RPMI8226 (cell line): Measurements from ENCODE around the gene SMPD3.
A peak's percentile ranks its signal among the peaks of the same experiment; 100 is the strongest.

ENCODE experiments used
- DNase-seq: peaks from one replicate; pipeline ENCODE4 v3.0.0-alpha.2; 2015

SMPD3 gene

DNA sequence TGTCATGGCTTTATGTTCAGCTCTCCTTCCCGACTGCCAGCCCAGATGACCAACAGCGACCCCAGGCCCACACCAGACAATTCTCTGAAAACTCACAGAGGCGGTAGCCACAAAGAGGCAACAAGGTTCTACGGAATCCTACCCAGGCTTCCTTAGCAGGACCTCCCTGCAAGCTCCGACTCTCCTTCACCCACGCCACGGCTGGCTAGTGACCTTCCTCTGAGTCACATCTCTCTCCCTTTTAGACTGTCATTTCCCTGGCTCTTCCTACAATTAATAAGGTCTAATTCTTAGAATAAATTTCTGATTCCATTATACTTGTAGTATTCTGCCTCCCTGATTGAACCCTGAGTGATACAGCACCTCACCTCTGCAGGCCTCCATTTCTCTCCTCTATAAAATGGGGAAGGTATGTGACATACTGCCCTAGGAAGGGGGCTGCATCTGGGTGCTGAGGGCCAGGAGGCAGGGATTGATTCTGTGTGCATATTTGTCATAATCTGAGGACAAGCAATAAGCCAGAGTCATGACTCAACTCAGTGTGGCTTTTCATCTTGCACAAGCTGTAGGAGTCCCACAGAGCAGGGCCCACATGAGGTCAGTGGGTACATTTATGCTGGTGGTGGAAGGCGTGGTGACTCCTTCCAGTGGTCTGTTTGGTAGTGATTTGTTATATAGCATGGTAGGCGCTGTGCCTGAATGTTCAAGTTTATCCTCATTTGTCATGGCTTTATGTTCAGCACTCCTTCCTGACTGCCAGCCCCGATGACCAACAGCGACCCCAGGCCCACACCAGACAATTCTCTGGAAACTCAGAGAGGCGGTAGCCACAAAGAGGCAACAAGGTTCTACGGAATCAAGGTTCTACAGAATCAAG, 46.2 kb downstream of the SMPD3 start:
- no peak for DNase-seq

DNA sequence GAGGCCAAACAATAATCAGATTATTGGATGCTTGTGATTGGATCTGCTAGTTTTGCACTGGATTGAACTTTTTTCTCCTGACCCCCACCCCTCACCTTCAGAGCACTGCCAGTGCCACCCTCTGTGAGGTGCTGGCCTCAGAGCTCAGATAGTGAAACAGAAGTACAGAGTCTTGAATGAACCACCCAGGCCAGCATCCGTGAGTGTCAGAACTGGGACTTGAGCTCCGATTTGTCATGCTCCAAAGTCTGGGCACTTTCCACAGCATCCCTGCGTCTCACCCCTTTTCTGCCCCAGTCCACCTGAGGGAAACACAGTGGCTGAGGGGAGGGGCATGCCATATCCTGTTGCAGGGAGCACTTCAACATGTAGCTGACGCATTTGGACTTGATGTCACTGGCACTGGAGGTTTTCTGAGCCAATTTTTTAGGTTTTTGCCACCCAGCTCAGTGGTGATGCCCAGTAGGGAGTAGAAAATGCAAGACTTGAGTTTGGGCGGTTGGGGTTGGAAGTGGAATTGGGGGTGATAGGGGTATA, 47.3 kb downstream of the SMPD3 start:
- DNase-seq = no peak

DNA sequence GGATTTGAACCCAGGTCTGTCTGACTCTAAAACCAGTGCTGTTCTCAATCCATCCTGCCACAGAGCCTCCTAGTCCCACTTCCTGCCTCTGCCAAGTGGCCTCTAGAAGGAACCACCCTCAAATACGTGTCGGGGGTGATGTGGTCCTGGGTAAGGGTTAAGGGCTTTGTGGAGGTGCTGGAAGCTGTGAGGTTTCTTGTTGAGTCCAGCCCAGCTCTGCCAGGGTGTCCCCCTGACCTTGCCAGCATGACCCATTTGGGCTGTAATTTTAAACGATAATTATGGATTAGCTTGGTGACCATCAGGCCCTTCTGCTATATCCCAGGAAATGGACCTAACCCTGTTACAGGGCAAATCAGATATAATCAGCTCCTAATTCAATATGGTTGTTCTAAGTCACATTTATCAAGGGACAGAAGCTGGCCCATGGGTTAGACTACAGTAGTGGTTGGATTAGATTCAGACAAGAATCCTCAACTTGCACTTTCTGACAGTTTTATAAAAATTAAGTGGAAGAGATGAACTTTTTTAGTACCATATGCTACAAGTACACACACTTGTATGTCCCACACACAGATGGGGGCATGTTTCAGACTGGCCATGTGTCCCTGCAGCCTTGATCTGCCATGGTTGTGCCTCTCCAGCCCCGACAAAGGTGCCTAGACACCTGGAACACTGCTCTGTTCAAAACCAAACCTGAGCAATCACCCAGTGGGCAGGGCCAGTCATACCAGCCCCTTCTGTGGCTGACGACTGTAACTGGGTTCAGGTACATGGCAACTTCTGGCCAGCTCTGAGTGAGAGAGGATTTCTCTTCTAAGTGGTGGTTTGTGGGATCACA, 48.0 kb downstream of the SMPD3 start:
- DNase-seq = no peak

DNA sequence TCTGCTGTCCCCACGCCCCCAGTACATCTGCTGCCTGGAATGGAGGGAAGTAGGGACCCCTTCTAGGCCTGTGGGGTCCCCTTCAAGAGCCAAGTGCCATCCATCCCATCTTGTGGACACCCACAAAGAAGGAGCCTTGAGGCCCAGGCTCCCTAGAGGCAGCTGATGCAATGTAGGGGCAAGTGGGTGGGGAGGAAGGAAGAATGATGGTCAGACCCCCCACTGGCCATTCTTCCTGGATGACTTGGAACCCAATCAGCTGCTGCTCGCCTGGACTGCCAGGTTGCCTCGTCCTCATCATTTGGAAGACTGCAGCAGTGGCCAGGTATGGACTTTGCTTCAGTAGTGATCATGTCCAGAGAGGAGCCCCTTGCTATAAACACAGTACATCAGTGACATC, 48.9 kb downstream of the SMPD3 start:
- DNase-seq = no peak

DNA sequence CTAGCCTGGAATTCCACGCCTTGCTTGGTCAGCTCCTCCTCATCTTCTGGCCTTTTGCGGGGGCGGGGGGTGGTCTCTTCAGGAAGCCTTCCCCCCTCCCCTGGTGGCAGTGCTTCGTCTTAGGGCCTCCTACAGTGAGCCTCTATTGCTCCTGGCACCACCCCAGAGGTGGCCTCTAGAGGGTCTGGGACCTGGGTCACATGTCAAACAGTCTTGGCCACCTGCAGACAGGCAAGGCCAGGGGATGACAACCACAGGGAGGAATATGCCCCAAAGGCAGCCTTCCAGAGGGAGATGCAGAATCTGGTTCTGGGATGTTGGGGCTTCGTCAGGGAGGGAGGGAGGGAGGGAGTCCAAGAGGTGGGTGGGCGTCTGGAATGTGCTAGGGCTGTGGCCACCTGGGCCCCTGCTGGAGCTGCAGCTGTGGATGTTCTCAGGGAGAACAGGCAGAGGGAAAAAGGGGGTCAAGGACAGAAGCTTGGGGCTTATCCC, 50.6 kb downstream of the SMPD3 start:
- no peak for DNase-seq

DNA sequence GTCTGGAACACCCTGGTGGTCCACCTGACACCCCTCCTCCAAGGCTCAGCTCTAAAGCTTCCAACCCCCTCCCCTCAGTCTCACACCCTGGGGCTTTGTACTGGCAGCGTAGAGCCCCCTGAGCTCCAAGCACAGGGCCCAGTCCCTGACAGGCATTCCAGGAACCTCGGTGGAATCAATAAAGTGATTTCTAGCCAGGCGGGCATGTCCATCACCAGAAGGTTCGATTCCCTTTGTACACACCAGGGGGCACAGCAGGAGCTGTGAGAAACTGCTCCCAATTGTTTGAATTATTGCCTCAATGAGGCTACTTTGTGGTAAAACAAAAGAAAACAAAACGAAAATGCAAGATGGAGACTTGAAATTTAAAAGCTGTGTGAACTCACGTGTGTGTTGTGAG, 51.8 kb downstream of the SMPD3 start:
- DNase-seq = peak; percentile 71

DNA sequence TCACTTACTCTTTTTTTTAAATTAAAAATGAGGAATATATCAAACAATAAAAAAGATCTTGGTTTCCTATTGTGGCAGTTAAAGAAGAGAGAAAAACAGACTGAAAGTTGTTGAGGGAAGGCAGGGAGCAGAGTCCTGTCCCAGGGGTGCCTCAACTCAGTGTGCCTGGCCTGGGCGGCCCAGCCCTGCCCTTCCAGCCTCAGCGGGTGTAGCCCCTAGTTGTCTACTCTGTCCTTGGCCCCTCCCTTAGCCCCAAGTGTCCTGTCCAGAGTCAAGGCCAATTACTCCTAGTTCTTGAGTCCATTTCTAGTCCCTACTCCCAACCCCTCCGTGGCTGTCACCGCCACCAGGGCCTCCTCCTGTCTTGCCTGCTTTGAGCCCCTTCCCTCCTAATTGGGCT, 52.5 kb downstream of the SMPD3 start:
- no peak for DNase-seq

DNA sequence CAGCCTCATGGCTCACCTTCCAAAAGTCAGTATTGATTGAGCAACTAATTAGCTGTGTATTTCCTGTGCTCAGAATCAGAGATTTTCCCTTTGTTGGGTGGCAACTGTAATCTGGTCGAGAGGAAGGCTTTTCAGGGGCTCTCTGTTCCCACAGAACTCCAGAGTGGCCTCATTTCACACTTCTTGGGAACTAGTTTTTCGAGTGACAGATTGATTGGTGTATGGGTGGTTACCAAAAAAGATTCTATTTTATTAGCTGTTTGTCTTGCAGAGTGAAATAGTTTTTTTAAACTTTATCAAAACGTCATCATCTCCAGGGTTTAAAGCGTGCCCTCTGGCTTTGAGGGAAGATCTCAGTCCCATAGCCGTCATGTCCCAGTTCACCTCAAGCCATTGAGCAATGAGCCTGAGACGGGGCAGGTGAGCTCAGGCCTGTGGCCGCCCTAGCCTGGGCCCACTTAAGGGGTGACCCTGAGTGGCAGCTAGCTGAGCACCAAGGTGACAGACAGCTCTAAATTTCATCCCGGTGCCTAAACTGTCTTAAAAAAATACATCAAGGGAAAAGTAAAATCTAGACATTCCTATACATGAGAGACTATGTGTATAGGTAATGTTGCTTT, 53.0 kb downstream of the SMPD3 start:
- DNase-seq = no peak

DNA sequence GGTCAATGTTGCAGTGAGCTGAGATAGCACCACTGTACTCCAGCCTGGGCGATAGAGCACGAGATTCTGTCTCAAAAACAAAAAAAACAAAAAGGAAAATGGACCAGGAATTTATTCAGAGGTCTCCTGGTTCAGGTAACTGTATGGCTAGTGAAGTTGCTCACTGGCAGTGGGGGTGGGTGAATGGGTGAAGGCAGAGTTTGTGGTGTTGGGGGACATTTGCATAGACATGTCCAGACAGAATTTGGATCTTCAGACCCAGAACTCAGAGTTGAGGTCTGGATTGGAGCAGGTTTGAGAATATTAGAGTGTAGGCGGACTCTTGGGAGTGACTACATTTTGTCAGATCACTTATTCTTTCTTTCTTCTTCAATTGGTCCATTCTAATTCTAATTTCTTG, 55.0 kb downstream of the SMPD3 start:
- no peak for DNase-seq

DNA sequence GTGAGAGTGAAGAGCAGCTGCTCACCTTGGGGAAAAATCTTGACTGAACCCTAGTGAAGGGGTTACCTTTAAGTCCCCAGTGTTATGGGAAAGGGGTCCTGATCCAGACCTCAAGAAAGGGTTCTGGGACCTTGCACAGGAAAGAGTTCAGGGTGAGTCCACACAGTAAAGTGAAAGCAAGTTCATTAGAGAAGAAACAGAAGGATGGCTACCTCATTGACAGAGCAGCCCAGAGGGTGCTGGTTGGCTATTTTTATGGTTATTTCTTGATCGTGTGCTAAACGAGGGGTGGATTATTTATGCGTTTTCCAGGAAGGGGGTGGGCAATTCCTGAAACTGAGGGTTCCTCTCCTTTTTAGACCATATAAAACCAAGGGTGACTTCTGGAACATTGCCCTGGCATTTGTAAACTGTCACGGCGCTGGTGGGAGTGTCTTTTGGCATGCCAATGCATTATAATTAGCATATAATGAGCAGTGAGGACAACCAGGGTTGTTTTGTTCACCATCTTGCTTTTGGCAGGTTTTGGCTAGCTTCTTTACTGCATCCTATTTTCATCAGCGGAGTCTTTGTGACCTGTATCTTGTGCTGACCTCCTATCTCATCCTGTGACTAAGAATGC, 58.4 kb downstream of the SMPD3 start:
- no peak for DNase-seq

DNA sequence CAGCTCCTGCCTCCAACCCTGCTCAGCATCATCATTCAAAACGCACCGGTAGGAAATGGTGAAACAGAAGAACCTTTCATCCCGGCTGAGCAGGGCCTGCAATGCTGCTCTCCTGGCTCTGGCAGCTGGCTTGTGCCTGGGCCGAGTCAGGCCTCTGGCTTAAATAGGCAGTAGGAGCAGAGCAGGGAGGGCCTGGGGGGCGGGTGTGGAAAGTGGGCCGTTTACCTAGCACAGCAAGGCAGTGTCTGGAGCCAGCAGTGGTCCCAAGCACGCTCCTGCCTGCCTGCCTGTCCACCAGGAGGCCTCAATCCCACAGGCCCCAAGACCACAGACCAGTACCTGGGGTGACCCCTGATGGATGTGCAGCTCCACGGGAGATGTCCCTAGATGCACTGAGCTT, 59.3 kb downstream of the SMPD3 start:
- DNase-seq = no peak

DNA sequence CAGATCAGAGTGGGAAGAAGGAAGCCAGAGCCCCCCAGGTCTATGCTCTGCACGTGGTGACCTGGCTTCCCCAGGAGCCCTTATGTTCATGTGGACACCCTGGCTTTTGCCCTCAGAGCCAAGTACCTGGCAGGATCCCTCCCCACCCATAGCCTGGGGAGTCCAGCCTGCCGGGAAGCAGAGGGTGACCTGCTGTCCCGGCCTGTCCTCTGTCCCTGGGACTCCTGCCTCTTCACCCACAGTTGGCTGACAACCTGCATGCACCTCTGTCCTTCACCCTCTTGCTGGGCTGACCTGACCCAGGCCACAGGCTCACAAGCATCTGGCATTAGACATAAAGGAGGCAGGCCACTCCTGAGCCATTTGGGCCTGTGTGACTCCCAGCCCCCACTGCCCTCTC, 60.2 kb downstream of the SMPD3 start:
- no peak for DNase-seq

DNA sequence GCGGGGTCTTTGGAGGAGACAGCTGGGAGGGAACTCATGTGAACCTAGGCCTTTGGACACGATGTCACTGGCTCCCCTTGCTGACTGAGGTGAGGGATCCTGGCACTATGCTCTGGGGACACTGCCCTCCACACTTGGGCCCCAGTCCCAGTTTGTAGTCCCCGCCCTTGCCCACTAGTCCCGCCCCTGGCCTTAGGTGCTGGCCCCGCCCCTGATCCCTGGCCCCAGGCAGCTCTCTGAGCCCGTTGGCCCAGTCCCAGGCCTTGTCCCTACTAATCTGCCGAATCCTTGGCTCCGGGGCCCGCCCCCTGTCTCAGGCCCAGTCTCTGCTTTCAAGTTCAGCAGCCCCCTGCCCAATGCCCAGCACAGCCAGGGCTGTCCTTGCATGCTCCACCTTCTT, 61.0 kb downstream of the SMPD3 start:
- DNase-seq = no peak

DNA sequence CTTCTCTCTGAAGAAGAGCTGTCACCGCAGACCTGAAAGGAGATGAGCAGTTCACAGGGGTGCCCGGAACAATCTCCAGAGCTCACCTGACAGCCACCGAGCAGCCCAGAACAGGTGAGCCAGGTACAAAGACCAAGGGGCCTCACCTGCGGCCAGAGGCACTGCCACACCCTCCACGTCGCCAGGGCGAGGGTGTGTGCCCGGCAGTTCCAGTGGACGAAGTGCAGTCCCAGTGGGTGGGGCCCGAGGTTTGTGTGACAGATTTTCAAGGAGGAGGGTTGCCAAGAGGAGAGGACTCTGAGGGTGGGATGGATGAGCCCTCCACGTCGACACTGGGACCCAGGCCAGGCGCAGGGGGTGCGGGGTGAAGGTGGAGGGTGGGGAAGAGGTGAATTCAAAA, 61.7 kb downstream of the SMPD3 start:
- DNase-seq = no peak

DNA sequence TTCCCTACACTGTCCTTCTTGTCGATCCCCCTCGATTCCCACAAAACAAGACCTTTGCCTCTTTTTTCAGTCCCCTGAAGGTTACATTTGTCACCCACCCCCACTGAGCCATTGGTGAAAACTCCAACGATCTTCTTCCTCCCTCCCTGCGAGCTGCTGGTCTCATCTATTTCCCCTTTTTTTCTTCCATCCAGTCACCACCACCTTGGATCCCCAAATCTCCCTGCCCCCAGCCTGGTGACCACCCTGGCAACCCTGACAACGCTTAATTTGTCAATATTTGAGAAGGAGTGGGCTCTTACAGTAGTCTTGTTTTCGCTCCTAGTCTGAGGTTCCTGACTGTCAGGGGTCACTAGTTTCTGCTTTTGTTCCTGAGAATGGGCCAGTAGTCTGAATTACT, 62.9 kb downstream of the SMPD3 start:
- no peak for DNase-seq

DNA sequence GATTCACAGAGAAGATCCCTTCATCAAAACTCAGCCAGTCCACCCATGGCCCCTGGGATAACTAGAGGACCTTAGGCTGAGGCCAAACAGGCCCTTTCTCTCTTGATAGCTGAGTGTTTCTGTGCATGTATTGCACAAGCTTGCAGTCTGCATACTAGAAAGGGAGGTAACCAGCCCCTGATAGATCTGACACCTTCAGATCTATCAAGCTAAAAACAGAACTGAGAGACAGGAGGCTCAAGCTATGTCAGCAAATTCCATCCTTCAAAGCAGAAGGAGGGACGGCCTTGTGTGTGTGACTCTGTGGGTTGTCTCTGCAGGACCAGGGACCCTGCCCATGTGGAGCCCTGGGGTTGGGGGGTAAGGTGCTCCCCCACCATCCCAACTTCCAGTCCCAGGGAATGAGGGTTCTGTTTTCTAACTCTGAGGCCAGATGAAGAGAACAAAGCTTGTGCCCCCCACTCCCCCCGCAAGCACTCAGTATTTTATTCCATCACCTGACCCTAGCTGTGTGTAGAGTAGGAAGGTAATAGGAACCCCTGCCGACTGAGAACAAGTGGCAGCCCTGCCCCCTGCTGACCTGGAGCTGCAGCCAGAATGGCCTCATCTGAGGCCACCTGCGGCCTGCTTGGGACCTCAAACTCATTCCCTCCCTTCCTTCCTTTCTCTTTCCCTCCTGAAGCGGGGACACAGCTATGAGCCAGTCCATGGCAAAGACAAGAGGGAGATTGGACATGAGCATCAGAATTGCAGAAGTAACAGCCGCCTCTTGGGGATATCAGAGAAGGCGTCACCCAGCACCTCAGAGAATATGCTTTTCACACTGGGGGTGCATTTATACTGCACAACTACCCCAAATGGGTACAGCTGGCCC, 63.8 kb downstream of the SMPD3 start:
- peak; percentile 86 for DNase-seq

DNA sequence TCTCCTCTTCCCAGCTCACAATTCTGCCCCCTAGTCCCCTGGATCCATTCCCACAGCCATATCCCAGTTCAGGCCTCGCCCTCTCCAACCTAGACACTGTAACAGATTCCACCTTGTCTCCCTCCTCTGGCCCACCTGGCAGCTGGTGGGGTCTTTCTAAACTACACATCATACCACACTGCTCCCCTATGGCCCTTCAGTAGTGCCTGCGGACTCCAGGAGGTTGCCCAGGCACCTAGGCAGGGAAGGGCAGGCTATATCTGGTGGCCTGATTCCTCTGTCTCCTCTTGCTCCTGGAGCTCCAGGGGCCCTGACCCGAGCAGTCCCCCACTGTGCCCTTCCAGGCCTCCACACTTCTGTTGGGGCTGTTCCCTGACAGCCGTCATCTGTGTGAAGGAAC, 64.5 kb downstream of the SMPD3 start:
- DNase-seq = no peak

DNA sequence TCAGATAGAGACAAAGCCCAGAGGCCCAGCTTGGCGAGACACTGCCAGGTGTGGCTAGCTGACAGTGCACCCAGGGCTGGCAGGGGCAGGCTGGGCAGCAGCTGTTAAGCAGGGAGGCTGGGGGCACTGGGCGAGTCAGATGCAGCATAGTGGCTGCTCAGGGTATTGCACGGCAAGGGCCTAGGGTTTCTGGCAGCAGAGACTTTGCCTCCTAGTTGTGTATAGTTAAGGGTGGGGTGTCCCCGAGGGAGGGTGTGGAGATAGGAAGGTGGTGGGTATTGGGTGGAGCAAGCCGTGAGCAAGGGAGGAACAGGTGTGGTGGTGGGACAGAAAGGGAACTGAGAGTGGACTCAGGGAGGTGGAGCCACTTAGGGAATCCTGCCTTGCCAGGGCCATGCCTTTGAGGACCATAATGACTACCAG, 66.0 kb downstream of the SMPD3 start:
- DNase-seq = peak; percentile 96

DNA sequence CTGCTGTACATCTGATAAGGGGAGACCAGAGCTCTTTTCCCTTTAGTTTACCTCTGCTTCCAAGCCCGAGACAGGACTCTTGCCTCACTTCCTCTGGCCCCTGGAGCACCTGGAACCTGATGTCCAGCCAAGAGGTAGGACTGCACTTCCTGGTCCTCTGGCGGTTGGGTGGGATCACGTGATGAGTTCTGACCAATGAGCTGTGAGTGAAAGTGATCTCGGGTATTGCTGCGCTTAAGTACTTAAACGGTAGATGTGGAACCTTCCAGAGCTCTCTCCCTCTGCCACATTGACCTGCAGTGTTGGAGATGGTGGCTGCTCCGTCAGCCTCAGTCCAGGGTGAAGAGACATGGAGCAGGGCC, 67.0 kb downstream of the SMPD3 start:
- DNase-seq = no peak

DNA sequence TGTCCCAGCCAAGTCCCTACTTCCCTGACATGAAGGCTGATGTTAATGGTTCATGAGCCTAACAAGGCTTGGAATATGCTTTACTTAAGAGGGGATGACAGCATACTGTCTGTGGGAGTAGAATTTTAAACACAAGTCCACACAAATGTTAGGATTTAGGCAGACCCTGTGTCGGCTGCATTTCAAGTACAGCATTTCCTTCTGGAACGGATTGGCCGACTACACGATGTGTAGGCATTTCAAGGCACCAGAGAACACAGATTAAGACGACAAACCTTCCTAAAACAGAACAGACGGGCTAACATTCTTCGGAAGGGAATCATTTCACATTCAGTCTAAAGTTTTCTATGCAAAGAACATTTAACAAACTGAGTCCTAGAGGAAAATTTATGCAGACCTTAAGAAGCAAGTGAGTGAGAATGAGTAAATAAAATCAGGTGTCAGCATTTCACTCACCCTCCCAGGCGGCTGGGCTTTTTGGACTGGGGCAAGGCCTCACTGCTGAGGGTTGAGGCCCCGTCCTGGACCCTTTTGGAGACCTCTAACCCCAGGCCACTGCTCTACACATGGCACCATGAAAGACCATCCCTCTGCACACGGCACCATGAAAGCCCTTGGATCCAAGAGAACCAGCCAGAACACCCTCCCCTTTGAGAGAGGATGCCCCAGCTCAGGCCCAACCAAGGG, 67.5 kb downstream of the SMPD3 start:
- no peak for DNase-seq

DNA sequence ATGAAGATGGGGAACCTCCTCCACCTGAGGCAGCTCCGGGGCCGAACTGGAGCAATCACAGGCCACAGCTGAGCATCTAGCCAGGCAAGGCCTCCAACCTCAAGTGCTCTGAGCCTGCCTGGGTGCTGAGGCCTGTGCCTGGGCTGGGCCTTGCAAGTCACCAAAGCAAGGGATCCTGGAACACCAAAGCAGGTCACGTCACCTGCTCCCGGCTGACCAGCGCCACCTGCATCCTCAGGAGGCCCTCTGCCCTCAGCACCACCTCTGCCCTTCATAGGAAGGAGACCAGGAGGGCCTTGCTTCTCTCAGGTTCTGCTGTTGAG, 68.0 kb downstream of the SMPD3 start:
- no peak for DNase-seq
